Renal cortex interstitium (tissue), 11 donors: Measurements from ENCODE around the gene ZNF805. TPM values are rescaled to one million over a fixed set of nuclear protein-coding genes. Genes with fewer than 3 reads are reported as not detected.

Experiments
- DNase-seq, 11 donors: peaks; one replicate each; pipeline ENCODE4 v3.0.0-alpha.2; 2013; ENCODE audit warnings: low read depth in 9 of 11, low spot score in 4 of 11; ENCODE audit errors: extremely low read depth in 1 of 11
- polyA plus RNA-seq, 3 donors: library from polyadenylated mRNA; unstranded; fragments of 120-200 nt; gene quantifications; one replicate each; pipeline ENCODE4 v1.2.1, GENCODE V29; 2013; ENCODE audit not compliant: insufficient read length in 3 of 3

ZNF805 gene
- polyA plus RNA-seq, 3 donors, result 6.2 to 6.6 (median 6.2) TPM

GRCh38 chr19:57302727-57303401 lies 62.4 kb downstream of the ZNF805 start:
- no peak for DNase-seq

Other genes starting within 250 kb of the ZNF805 start
- not detected for gene USP29, start 120.6 kb upstream of the ZNF805 start, polyA plus RNA-seq
- gene ZIM3, start 95.4 kb upstream of the ZNF805 start, polyA plus RNA-seq, result not detected
- not detected for gene DUXA, start 73.1 kb upstream of the ZNF805 start, polyA plus RNA-seq
- gene ZNF264, start 49.1 kb upstream of the ZNF805 start, polyA plus RNA-seq, result 10 to 100 TPM; 19.5 to 24.6 (median 20.3) TPM
- 1 to 10 TPM; 2.2 to 3.2 (median 2.7) TPM for gene AURKC, start 9.6 kb upstream of the ZNF805 start, polyA plus RNA-seq
- gene ZNF460, start 39.9 kb downstream of the ZNF805 start, polyA plus RNA-seq, result 1 to 10 TPM; 2.5 to 4.2 (median 2.5) TPM
- 10 to 100 TPM in 1 of 3 donors, 1 to 10 TPM in 2; 8.0 to 10.4 (median 8.2) TPM for gene ZNF543, start 79.8 kb downstream of the ZNF805 start, polyA plus RNA-seq
- 10 to 100 TPM; 16.2 to 17.6 (median 17.3) TPM for gene ZNF304, start 110.6 kb downstream of the ZNF805 start, polyA plus RNA-seq
- 10 to 100 TPM; 16.4 to 18.2 (median 18.2) TPM for gene TRAPPC2B, start 122.9 kb downstream of the ZNF805 start, polyA plus RNA-seq
- 1 to 10 TPM; 5.9 to 7.0 (median 6.4) TPM for gene ZNF547, start 122.9 kb downstream of the ZNF805 start, polyA plus RNA-seq
- 10 to 100 TPM; 18.5 to 35.6 (median 20.5) TPM for gene ZNF548, start 149.2 kb downstream of the ZNF805 start, polyA plus RNA-seq
- 10 to 100 TPM; 11.6 to 12.6 (median 11.9) TPM for gene ZNF17, start 170.5 kb downstream of the ZNF805 start, polyA plus RNA-seq
- gene ZNF749, start 194.7 kb downstream of the ZNF805 start, polyA plus RNA-seq, result 10 to 100 TPM in 2 of 3 donors, 1 to 10 TPM in 1; 9.6 to 18.0 (median 10.5) TPM
- 1 to 10 TPM; 2.5 to 4.7 (median 3.1) TPM for gene VN1R1, start 216.5 kb downstream of the ZNF805 start, polyA plus RNA-seq
- 10 to 100 TPM; 21.3 to 23.6 (median 22.8) TPM for gene ZNF772, start 236.9 kb downstream of the ZNF805 start, polyA plus RNA-seq
- 10 to 100 TPM; 20.3 to 22.7 (median 20.8) TPM for gene ZNF419, start 247.1 kb downstream of the ZNF805 start, polyA plus RNA-seq